8988T (cell line): ENCODE data around the gene NEURL1.

ENCODE experiments used
- DNase-seq: peaks from one replicate; pipeline ENCODE4 v3.0.0; 2011

NEURL1 gene

DNA sequence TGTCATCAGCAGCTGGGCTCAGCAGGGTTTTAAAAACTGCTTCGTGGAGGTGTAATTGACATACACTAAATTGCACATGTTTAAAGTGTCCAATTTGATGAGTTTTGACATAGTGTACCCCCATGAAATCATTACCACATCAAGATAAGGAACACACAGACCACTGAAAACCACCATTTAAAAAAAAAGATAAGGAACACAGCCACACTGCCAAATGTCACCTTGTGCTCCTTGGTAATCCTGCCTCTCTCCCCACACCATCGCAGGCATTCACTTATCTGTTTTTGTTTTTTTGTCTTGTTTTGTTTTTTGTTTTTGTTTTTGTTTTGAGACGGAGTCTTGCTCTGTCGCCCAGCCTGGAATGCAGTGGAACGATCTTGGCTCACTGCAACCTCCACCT is 75.0 kb downstream of the NEURL1 start:
- no peak for DNase-seq

- no peak for DNase-seq
Observed at GRCh38 chr10:103569896-103570295, 76.4 kb downstream of the NEURL1 start.

DNA sequence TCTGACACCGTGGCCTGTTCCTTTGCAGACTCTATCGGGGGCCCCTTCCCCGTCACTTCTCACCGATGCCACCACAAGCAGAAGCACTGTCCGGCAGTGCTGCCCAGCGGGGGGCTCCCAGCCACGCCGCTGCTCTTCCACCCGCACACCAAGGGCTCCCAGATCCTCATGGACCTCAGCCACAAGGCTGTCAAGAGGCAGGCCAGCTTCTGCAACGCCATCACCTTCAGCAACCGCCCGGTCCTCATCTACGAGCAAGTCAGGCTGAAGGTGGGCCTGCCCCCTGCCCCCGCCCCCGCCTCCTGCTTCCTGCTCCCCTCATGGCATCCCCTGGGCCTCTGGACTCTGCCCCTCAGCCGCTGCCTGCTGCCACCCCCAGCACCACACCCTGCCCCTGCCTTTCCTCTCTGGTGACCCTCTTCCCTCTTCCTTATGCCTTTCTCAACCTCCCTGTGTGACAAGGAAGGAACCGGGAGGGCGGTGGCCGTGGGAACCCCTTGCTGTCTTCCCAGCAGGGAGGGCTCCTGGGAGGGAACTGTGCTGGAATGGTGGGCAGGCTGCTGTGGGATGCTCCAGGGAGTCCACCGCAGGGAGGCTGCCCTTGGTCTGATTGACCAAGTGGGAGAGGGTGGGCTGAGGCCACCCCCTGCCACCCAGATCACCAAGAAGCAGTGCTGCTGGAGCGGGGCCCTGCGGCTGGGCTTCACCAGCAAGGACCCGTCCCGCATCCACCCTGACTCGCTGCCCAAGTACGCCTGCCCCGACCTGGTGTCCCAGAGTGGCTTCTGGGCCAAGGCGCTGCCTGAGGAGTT is 77.5 kb downstream of the NEURL1 start:
- no peak for DNase-seq

- no peak for DNase-seq
Observed at GRCh38 chr10:103571656-103571975, 78.1 kb downstream of the NEURL1 start.

GRCh38 chr10:103572347-103573204 is 79.1 kb downstream of the NEURL1 start:
- no peak for DNase-seq

- DNase-seq, result no peak
Observed at GRCh38 chr10:103573205-103573487, 79.6 kb downstream of the NEURL1 start.

GRCh38 chr10:103574097-103575061 is 80.9 kb downstream of the NEURL1 start:
- DNase-seq, result no peak

- DNase-seq, result no peak
Observed at GRCh38 chr10:103575416-103576075, 82.0 kb downstream of the NEURL1 start.

DNA sequence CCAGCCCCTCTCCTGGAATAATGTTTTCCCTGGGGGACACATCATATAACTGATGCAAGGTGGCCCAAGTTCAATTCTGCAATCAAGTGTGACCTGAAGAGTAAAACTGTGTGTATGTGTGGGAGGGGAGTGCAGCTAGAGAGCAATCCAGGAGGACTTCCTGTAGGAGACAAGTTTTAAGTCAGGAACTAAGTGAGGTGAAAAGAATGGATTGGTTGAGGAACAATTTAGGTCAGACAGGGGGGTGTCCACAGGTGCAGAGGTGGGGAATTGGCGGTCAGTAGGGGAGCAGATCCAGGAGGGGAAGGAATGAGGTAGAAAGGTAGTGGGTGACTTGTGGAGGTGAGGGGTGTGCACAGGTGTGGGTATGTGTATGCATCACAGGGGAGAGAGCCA is 82.6 kb downstream of the NEURL1 start:
- DNase-seq, result no peak

DNA sequence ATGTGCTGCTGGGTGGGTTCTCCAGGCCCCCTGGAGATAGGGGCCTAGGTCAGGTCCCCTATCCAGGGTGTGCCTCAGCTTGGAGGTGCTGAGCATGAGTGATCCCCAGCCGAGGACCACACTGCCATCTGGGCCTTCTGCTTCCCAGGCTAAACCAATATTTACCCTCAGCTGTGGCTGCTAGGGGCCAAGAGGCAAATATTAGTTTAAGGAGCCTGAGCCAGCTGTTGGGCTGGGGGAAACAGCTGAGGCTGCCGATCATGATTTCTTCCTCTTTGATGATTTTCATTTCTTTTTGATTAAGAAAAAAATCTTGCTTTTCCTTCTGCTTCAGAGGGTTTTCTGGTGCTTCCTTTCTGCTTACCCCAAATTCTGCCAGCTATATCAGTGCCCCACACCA is 83.4 kb downstream of the NEURL1 start:
- no peak for DNase-seq

DNA sequence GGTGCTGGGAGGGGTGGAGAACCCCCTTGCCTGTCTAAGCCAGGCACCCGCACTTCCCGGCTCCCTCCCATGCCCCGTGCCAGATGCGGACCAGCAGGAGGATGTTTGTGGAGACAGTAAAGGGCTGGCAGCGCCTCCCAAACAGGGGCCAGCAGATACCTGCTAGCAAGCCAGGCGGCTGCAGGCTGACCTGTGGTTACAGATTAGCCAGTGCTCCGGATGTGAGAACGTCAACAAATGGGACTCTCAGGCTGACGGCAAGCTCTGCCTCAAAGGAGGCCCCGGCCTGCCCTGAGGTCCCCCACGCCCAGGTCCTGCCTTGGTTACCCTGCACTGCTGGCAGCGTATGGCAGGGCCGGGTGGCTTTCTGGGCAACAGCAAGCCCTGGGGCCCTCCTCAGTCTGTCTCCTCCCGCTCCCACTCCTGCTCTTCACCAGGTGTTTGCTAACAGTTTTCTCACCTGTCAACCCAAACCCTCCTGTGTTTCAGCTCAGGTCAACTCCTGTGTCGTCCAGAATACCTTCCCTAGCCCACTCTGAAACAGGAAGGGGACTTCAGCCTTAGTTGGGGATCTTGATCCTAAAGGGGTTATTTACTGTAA is 85.4 kb downstream of the NEURL1 start:
- no peak for DNase-seq

DNA sequence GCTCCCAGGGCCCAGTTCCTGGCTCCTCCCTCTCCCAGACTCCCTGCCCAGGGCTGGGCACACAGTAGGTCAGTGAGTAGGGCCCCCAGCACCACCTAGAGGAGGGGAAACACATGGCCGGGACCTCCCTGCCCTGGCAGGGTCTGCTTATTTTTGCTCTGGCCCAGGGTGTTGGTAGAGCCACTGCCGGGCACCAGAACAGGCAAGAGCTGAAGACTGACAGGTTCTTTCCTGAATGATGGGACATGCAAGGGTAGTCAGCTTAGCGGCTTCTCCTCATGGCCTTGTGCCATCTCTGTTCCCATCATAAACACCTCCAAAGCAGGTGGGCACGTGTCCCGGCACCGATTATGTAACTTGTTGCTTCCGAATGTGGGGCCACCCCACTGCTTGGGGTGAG is 86.5 kb downstream of the NEURL1 start:
- DNase-seq, result no peak

DNA sequence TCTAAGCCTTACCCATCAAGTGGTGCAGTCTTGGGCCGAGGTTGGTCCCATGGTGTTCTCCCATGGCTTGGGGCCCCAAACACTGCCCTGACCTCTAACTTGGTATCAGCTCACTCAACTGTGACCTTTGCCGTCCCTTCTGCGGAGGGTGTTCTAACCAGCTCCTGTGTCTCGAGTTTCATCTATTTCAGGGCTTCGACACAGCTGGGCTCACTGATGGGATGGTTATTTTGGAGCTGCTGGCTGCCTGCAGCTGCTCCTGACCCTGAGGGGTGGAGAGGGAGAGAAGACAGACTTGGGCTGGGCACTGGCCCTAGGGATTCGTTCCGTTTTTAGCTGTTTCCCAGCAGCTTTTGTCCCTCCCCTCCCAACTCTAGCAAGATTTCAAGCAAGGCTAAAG is 86.9 kb downstream of the NEURL1 start:
- DNase-seq, result no peak

DNA sequence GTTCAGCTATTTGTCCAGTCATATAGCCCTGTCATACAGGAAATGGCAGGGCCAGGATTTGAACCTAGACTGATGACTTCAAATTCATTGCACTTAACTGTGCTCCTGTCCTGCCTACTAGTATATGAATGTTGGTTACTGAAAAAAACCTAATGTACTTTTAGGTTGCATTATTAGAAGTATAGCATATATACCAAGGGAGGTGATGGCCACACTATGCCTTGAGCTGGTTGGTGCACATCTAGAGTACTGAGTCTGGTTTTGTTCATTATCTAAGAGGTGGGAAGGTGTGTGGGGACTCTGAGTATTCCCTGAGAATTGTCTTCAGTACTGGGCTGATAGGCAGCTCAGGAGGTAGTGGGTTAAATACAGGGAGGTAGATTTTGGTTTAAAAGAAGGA is 88.0 kb downstream of the NEURL1 start:
- DNase-seq, result no peak

DNA sequence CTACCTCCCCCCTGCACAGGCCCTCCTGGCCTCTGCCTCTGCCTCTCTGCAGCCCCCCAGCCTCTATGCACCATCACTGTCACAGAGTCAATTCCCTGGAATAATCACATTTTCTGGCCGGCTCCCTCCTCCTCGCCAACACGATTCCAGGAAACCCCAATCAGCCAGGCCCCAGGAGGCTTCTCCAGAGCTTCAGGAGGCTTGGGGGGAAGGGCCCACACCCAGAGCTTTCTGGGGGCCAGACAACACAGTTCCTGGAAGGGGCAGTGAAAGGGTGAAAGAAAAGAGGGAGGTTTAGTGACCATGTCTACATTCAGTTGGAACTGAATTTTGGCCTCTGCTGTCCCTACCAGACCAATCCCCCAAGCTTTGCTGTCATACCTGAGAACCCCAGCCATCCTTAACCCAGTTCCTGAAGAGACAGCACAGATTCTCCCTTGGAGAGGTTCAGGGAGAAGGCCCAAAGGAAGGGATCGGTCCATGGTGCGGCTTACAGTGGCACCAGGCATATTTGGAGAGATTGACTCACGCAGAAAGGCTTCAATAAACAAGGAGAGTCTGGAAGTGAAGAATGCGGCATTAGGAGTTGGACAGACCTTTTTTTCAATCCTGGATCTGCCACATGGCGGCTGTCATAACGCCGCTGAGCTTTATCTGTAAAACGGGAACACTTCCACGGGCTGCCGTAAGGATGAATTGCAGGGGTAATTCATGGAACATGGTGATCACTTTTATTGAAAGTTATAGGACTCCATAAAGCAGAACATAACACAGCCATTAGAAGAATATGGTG is 89.0 kb downstream of the NEURL1 start:
- DNase-seq, result no peak

- no peak for DNase-seq
Observed at GRCh38 chr10:103583871-103584215, 90.3 kb downstream of the NEURL1 start.

DNA sequence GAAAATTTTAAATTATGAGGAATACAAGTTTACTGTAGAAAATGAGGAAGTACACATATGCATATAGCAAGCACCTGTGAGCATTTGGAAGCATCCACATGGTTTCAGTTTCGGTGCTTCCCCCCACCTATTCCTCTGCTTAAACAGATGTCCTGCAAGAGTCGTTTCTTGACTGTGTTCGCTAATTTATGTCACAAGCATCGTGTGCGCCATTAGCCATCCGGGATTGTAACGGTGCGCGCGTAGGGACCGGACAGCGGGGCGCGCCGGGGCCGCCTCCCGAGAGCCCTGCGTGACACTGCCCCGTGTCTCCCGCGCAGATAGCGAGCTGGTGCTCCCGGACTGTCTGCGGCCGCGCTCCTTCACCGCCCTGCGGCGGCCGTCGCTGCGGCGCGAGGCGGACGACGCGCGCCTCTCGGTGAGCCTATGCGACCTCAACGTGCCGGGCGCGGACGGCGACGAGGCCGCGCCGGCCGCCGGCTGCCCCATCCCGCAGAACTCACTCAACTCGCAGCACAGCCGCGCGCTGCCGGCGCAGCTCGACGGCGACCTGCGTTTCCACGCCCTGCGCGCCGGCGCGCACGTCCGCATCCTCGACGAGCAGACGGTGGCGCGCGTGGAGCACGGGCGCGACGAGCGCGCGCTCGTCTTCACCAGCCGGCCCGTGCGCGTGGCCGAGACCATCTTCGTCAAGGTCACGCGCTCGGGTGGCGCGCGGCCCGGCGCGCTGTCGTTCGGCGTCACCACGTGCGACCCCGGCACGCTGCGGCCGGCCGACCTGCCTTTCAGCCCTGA is 90.9 kb downstream of the NEURL1 start:
- no peak for DNase-seq

DNA sequence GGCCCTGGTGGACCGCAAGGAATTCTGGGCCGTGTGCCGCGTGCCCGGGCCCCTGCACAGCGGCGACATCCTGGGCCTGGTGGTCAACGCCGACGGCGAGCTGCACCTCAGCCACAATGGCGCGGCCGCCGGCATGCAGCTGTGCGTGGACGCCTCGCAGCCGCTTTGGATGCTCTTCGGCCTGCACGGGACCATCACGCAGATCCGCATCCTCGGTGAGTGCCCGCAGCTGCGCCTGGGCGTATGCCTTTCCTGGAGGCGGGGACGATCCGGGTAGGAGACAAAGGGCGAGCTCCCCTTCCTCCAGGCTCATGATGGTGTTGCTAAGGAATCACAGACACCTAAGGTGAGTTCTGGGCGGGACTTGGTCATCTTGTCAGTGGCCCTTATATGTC is 91.5 kb downstream of the NEURL1 start:
- no peak for DNase-seq

GRCh38 chr10:103587073-103587472 is 93.6 kb downstream of the NEURL1 start:
- no peak for DNase-seq

- DNase-seq, result no peak
Observed at GRCh38 chr10:103589074-103589630, 95.6 kb downstream of the NEURL1 start.

DNA sequence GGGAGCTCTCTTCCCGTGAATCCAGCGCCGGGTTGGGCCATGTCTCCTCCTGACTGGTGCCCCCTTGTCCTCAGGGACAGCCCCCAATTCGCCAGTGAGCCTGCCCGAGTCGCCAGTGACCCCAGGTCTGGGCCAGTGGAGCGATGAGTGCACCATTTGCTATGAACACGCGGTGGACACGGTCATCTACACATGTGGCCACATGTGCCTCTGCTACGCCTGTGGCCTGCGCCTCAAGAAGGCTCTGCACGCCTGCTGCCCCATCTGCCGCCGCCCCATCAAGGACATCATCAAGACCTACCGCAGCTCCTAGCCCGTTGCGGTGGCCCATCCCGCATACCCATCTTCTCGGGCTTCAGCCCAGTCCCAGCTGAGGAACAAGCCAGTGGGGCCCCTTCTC is 96.6 kb downstream of the NEURL1 start:
- no peak for DNase-seq
